Fibroblast of skin of left biceps (primary cell): Measurements from ENCODE around the gene DSCAML1.

Experiments
- DNase-seq, 2 experiments: peaks; one replicate each; pipeline ENCODE4 v3.0.0-alpha.2; 2013; ENCODE audit warnings: low read depth in 2 of 2

The DSCAML1 gene, protein sequence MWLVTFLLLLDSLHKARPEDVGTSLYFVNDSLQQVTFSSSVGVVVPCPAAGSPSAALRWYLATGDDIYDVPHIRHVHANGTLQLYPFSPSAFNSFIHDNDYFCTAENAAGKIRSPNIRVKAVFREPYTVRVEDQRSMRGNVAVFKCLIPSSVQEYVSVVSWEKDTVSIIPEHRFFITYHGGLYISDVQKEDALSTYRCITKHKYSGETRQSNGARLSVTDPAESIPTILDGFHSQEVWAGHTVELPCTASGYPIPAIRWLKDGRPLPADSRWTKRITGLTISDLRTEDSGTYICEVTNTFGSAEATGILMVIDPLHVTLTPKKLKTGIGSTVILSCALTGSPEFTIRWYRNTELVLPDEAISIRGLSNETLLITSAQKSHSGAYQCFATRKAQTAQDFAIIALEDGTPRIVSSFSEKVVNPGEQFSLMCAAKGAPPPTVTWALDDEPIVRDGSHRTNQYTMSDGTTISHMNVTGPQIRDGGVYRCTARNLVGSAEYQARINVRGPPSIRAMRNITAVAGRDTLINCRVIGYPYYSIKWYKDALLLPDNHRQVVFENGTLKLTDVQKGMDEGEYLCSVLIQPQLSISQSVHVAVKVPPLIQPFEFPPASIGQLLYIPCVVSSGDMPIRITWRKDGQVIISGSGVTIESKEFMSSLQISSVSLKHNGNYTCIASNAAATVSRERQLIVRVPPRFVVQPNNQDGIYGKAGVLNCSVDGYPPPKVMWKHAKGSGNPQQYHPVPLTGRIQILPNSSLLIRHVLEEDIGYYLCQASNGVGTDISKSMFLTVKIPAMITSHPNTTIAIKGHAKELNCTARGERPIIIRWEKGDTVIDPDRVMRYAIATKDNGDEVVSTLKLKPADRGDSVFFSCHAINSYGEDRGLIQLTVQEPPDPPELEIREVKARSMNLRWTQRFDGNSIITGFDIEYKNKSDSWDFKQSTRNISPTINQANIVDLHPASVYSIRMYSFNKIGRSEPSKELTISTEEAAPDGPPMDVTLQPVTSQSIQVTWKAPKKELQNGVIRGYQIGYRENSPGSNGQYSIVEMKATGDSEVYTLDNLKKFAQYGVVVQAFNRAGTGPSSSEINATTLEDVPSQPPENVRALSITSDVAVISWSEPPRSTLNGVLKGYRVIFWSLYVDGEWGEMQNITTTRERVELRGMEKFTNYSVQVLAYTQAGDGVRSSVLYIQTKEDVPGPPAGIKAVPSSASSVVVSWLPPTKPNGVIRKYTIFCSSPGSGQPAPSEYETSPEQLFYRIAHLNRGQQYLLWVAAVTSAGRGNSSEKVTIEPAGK (N-terminal part only)

DNA sequence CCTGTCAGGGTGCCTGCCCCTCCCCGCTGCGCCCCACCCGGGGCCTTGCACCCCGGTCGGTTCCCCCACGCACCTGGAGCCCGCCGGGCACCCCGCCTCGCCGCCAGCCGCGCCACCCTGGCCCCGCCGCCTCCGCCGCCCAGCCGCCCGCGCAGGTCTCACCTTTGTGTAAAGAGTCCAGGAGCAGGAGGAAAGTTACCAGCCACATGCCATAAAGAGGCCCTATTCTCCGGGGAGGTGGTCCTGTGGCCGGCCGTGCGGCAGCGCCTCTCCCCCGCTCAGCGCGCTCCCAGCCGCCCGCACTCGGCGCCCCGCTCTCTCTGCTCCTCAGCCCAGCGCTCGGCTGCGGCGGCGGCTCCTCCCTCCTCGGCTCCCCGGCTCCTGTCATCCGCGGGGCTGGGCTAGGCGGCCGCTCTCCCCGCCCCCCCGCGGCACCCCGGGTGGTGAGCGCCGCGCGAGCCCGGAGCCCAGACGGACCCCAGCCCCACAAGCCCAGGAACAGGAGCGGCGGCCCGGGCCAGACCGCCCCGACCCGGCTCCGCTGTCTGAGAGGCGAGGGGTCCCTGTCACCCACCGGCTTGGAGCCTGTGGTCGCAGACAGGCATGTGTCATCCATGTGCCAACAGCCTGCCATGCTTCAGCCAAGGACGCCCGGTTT is at the start of gene DSCAML1:
TSS of gene DSCAML1 (minus strand) at position 345 of the 658 bp plus-strand sequence. CDS start at position 208, 137 bp downstream.
- DNase-seq: no peak

DNA sequence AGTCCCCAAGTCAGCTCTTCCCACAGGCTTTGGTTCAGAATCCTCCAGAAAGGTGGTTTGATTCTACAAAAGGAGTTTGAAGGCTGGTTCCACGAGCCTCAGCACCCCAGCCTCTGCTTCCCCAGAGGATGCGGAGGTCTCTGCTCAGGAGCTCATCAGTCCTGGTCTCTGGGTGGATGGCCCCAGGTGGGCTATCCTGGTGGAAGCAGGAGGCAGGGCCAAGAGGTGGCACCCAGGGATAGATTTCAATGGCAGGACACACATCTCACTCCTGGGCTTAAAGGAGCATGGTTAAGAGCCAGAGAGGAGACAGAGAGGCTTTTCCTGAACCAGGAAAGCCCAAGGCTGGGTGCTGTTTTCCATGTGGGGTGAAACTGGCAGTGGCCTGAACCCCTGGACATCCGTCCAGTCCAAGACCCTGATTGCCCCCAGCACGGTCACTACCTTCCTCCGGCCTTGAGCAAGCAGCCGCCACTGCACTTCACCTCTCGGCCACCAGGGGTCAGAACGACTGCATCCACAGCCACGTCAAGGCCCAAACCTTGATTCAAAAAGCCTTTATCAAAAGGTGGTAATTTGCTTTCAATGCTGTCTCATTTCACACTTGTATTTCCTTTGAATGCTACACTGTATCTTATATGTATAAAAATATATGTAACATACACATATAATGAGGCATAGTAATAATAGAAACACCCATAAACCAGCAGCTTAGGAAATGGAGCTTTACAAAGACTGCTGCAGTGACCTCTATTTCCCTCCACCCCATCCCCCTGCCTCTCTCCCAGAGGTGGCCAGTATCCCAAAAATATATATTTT is 46.9 kb upstream of the DSCAML1 start:
- DNase-seq: peak in 1 of 2 experiments; percentile 16

DNA sequence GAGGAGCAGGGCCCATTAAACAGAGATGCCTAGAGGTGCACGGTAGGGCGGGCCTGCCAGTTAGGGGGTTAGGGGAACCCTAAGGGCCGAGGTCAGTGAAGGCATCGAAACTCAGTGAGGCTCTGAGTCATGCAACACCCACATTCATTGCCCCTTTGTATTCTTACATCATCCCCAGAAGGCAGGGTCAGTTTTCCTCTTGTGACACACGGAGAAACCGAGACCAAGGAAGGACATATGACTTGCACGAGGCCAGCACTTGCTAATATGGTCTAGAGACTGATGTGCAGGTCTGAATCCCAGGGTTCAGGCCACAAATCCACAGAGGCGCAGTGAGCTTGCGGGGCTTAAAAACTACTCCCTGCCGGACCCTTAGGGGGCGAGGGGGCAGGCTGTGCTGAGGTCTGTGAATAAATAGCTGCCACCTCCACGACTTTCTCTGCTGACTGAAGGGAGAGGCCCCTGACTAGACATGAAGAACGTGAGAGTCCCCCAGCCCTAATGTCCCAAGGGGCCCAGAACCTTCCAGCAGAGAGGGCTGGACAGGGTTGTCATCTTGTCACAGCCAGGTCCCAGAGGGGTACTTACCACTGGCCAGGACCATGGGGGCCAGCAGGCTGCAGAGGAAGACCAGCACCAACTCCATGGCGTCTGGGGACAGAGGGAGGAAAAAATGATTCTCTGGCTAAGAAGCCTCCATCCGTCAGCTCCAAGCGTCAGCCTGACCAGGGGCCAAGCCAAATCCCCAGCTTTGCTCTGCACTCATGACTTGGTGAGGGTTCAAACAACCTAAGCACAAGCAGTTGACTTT is 45.3 kb upstream of the DSCAML1 start:
- no peak for DNase-seq

DNA sequence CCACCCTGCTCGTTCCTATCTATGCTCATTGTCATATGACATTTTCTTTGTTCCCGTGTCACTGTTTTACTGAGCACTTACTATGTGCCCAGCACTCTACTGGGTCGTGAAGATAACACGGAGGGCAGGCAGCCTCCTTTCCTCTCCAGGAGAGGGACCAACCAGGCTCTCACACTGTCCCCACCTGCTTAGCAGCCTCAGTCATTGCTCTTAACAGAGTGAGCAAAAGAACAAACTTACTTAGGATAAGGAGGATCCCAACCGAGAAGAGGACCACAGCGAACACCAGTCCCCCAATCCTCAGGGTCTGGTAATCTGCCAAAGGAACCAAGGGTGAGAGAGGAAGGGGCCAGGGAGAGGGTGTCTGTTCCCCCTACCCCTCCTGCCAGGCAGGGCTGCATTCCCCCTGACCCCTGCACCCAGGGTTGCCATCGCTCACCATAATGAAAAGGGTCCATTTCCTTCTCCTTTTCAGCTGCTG is 44.6 kb upstream of the DSCAML1 start:
- DNase-seq: no peak

DNA sequence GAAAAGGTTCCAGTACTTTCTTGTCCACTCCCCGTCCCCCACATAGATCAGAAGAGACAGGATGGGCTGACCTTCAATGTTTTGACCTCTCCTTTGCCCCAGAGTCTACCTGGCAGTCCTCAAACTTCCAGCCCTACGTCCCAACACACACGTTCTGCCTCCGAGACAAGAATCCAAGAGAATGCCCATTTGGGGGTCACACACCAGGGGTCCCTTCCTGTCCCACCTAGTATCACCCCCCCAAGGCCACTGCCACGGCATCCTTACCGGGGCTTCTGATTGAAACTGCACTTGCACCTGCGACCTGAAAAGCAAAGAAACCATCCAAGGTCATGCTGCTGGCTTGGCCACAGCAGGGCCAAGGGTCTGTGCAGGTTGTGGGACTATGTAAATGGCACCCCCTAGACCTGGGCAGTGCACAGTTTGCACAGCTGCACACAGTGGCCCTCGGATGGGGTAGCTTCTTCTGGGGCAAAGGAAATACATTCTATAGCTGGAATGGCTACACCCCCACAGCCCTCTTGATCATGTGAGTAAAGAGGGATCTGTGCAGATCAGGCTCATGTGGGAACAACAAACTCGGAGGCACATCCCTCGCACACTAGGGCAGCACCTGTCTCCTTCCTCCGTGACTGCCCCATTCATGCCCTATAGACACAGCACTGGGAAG is 44.0 kb upstream of the DSCAML1 start:
- no peak for DNase-seq

DNA sequence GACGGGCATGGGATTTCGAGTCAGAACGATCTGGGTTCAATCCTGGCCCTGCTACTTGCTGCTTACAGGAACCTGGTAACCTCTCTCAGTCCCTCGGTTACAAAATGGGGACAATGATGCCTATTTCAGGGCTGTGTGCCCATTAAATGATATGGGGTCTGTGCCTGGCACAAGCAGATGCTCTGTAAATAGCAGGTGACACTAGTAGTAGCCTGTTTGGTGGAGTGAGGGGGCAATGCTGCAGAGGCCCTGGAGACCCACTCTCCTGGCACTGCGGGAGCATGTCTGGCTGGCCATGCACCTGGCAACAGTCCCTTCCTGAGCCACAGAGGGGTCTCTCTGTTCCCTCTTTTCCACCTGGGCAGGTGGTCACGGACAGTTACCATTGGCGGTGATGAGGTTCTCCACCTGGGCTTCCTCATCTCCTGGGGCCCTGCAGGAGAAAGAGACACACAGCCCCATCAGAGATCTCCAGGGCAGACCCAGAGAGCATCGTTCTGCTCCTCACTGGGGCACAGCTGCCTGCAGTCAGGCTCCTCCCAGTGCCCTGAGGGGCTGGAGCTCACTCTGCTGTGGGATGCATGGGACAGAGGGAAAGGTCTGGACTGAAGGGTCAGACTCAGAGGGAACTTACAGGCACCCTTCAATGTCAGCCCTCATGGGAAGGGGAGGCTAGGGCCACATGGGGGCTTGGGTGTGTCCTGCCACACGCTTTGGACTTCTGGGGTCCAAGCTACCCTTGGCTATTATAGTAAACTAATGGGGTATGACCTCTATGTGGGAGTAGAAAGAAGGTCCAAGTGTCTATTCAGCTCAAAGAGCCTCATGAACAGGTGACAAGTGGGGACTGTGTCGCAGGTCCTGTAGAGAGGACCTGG is 43.2 kb upstream of the DSCAML1 start:
- DNase-seq: no peak

DNA sequence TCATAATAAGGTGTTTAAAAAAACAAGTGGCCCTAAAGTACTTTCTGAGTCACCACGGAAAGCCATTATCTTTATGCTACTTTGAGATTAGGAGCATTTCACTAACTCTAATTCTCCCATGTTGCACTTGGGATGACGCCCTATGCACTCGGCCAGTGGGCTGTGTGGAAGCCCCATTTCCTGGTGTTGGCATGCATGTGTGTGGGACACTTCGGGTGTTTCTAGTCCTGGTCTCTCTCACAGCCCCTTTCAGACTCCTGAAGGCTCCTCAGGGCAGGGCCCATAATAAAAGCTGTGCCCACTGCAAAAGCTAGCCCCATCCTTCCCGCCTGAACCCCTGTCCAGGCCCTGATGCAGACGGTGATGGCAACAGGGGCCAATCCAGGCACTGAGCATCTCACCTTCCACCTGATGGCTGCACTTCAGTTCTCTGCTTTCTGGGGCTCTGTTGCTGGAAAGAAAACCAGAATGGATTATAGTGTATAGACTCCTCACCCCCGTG is 42.4 kb upstream of the DSCAML1 start:
- no peak for DNase-seq

DNA sequence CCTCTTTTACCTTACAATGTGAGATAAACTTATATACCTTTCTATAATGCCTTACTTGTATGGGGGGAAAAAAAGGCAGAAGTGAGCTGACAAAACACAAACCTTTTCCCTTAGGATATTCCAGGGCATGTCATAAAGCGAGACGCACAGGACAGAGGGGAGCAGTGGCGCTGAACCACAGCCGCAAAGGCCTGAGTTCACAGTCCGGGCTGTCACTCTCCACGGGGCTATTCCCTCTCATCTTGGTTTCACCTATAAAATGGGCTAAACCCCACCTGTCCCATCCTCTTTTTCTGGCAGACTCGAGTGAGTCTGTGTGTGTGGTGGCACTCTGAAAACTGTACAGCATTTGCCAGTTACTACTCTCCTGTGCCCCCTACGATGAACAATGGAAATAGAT is 41.9 kb upstream of the DSCAML1 start:
- DNase-seq: no peak

DNA sequence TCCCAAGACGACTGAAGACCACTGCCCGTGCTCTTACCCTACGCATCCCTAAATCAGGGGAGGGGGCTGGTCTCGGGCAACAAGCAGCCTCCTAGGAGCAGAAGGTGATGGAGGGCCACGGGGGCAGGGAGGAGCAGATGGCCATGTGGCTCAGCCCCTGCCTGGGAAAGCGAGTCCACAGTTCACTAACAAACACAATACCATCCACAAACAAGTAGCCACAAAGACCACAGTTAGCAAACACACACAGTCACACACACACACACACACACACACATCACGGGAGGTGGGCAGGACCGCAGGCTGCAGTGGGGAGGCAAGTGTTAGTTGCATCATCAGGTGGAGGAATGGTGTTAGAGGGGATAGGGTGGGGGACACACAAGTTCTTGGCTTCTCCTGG is 40.8 kb upstream of the DSCAML1 start:
- no peak for DNase-seq

DNA sequence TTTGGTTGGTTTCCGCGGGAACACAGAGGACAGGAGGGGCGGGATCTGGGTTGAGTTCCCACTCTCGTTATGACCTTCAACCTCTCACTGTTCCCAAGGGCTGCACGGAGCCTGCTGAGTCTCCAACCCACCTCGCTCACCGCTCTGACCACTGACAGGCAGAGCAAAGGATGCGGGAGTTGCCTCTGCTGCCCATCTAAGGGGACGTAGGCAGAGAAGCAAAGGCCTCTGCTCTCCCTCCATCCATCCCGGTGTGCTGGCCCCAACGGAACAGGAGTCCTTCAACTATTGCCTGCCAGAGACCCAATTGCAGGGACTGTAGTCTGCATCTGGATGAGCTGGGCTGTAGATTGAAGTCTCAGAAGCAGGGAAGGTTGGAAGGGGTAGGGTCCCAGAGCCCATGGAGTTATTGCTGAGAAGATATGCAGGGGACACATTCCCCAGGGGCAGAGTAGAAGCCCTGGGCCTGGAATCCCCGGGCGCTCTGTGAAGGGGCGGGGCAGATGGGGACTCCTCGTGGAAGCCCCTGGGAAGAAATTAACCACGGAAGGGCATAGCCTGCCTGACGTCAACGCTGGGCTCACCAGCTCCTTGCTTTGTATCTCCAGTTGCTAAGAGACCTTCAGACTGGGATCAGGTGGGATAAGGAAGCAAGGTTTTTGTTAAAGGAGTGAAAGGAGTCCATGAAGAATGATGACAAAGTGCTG is 40.2 kb upstream of the DSCAML1 start:
- no peak for DNase-seq

DNA sequence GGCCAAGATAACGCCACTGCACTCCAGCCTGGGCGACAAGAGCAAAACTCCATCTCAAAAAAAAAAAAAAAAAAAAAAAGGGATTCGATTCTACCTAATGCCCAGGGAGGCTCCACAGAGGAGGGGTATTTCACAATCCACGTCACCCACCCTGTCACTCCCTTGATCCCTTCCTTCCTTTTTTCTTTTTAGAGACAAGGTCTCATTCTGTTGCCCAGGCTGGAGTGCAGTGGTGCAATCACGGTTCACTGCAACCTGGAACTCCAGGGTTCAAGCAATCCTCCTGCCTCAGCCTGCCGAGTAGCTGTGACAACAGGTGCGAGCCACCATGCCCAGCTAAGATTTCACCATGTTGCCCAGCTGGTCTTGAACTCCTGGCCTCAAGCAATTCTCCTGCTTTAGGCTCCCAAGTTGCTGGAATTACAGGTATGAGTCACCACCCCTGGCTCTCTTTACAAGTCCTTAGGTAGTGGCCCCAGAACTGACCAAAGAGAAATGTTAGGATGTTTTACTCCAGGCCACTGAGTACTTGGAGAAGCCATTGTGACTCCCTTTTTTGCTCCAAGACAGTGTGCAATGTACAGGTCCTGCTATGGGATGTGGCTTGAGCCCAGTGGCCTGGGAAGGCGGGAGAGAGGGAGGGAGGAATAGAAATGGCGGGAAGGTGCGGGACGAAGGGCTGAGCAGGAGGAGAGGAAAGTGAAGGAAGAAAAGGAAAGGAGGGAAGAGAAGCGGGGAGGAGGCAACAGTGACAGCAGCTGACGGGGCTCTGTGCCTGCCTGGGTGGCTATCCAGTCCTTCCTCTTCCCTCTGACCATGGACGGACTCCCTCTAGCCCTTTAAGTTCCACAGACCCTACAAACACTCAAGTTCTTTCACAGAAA is 39.3 kb upstream of the DSCAML1 start:
- no peak for DNase-seq

DNA sequence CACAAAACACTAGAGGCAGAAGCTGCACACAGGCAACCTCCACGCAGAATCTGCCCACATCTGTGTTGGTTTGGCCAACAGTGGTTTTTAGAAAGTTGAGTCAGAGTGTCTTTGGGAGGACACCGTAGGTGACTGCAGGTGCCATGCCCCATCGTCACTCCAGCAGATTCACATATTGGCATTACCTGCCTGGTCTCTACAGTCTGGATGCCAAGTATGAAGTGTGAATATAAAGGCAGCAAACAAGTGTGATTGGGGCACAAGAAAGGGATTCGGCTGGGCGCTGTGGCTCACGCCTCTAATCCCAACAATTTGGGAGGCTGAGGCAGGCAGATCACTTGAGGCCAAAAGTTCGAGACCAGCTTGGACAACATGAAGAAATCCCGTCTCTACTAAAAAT is 38.6 kb upstream of the DSCAML1 start:
- no peak for DNase-seq

DNA sequence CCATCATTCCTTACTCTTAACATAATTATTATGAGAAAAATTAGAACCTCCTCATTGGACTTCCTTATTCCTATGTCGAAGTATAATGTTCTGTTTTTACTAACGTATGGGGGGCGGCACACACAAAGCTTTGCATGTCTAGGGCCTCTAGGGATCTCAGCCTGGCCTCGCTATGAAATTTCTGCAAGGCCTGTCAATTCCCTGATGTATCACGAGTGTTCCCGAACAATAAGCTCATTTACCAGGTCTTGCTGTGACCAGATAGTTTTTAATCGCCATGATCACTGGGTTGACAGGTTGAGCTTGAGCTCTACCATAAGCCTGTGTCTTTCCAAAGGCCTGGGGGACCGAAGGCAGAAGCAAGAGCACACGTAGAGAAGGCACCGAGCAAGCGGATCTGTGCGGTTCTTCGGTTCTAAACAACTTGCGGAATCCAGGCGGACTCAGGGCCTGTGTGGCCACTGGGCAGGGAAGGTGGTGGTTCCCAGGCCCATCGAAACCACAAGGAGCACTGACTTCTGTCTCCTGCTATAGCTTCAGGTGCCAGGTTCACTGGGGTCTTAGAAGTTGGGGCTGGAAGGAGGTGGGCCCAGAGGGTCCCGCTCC is 37.9 kb upstream of the DSCAML1 start:
- DNase-seq: no peak

DNA sequence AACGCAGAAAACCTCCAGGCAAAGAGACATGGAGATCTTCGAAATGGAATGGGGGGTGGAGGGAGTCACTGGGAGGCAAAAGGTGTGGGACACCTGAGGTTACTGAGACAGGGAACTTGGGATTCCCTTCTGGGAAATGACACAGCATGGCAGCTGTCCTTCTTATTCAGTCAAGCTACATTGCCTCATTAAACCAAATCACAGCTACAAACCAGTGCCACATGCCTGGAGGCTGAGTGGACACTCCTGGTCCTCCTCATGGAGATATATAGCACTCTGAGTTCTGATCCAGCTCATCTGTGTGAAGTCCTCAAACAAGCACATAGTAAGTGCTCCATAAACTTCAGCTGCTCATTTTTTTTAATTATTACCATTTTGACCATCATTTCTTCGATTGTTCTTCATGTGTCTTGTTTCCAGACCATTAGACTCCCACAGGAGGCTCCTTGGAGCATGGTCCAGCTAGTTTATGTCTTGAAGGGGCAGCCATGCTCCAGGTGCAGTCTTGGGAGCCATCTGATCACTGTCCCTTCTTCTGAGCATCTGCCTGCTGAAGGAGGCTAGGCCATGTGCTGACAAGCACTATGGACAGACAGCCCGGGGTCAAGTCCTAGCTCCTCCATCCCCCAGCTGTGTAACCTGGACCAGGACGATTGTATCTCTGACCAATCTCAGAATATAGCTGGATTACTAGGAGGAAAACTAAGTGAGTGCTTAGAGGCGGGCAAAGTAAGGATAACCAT is 37.2 kb upstream of the DSCAML1 start:
- DNase-seq: no peak

DNA sequence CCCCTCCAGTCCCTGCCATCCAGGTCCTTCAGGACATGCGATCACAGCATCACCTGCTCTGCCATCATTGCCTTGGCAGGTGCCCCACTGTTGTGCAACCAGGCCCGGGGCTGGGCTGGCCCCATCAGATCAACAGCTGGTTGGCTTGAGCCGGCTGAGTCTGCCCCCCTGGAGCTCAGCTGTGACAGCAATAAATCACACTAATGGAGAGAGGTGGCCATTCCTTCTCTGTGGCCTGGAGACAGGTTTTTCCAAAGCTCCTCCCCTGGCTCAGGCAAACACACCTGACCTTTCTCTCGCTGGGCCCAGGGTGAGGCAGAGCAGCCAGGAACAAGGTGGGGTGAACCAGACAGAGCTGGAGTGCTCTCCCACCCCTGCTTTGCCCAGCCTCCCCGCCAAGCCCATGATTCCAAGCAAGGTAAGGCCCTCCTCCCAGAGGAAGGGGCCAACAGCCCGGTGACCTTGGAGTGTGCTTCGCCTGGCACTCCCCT is 36.4 kb upstream of the DSCAML1 start:
- no peak for DNase-seq
